G401 (cell line): Measurements from ENCODE around the gene RAF1. TPM values are rescaled to one million over a fixed set of nuclear protein-coding genes. Genes with fewer than 3 reads are reported as not detected.

Source experiments
- DNase-seq: peaks from one replicate; pipeline ENCODE4 v3.0.0-alpha.2; 2015; ENCODE audit warnings: low spot score
- in situ Hi-C: cut with HindIII; loops from 2 replicates; pipeline ENCODE4 v1.10.0; 2016; ENCODE audit warnings: low sequenced_read_pairs, mixed read lengths
- total RNA-seq: library from RNA; depleted of rRNA; stranded (reverse); fragments of >200 nt; shearing (Covaris generic); gene quantifications from 2 replicates; pipeline ENCODE4 v1.2.3, GENCODE V29; 2014

RAF1 gene
- total RNA-seq, 1 experiment from 2014 or later: 84.4 TPM

DNA sequence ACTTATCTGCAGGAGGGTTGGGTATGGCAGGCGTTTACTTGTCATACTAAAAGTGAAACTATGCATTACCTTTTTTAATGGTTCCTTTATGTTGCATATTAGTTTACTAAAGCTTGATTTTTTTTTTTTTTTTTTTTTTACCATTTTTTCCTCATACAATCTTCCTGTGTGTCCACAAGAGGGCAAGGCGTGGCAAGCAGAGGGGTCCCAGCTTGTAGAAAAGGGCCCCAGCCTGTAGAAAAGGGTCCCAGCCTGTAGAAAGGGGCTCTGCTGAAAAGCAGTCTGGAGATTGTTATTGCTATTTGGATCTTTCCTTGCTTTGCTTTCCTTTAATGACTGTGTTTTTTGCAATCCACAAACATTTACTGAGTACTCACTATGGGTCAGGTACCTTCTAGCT lies 85.2 kb downstream of the RAF1 start:
- DNase-seq: no peak
- in situ Hi-C loops: no loop called here

DNA sequence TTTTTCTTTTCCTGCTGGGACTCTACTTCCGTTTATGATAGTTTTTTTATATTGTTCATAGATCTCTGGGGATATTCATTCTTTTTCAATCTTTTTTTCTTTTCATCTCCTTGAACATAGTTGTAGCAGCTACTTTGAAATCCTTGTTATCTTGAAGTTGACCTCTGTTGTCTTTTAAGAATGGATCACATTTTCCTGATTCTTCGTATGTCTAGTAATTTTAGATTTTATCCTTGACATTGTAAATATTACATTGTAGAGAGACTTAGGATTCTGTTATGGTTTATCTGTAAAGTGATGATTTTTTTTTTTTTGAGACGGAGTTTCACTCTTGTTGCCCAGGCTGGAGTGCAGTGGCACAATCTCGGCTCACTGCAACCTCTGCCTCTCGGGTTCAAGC lies 86.5 kb downstream of the RAF1 start:
- DNase-seq: no peak
- in situ Hi-C loops: no loop called here

DNA sequence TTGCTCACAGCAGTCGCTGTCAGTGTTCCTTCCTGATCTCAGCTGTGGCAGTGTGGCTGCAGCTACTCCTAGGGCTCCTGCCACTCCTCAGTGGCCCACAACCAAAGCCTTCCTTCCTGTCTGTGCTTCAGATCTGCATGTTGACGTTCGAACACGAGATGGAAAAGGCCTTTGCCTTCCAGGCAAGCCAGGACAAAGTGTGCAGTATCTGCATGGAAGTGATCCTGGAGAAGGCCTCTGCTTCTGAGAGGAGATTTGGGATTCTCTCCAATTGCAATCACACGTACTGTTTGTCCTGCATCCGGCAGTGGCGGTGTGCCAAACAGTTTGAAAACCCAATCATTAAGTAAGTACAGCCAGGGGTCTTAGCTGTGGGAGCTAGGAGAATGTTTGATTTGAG lies 89.3 kb downstream of the RAF1 start:
- DNase-seq: no peak
- in situ Hi-C loops: no loop called here

DNA sequence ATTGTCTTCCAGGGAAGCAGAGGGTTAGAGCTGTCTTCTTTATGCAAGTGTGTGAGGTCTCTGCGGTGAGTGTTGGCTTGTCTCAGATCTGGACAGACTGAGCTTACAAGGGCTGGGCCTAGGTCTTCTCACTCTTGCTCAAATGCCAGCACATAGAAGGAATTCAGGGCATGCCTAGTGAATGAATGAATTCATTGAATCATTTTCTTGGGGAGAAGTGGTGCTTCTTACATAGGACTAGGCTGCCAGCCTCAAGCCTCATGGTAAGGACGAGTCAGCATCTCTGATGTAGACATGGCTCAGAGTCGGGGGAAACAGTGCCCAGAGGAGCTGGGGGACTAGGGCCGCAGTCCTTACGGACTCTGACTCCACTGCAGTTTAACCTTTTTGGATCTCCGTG lies 89.8 kb downstream of the RAF1 start:
- in situ Hi-C loops: no loop called here
- DNase-seq: no peak

DNA sequence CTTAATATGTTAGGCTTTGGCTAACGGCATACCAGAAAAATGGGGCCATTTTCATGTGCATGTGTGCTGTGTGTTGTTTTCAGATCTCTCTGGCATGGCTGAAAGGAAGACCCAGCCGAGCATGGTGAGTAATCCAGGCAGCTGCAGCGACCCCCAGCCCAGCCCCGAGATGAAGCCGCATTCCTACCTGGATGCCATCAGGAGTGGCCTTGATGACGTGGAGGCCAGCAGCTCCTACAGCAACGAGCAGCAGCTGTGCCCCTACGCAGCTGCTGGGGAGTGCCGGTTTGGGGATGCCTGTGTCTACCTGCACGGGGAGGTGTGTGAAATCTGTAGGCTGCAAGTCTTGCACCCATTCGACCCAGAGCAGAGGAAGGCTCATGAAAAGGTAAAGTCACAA lies 91.9 kb downstream of the RAF1 start:
- in situ Hi-C loops: no loop called here
- DNase-seq: no peak

DNA sequence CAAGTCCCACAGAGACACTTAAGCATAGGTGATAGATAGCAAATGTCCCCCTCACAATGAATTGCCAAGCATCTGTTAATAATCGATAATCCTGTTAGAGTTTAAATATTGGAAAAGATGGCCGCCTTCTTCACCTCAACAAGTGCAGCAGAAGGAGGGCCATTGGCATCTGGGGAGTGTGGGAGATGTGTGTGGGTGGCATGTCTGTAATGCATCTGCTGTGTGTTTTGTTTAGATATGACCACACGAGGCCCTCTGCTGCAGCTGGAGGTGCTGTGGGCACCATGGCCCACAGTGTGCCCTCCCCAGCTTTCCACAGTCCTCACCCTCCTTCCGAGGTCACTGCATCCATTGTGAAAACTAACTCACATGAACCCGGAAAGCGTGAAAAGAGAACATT lies 94.1 kb downstream of the RAF1 start:
- no peak for DNase-seq
- in situ Hi-C loops: no loop called here

DNA sequence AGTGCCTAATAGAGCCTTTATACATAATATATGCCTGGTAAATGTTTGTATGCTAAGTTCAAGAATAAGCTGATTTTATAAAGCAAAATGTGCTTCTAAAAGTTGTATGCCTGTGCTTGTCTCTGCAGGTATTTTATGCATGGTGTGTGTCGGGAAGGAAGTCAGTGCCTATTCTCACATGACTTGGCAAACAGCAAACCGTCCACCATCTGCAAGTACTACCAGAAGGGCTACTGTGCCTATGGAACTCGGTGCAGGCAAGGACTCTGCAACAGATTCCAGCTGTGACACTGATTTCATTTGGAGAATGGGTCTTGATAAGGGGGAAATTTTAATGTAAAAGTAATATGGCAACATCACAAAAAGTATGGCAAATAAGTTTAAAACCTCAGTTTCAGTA lies 95.2 kb downstream of the RAF1 start:
- in situ Hi-C loops: no loop called here
- DNase-seq: peak; percentile 56

DNA sequence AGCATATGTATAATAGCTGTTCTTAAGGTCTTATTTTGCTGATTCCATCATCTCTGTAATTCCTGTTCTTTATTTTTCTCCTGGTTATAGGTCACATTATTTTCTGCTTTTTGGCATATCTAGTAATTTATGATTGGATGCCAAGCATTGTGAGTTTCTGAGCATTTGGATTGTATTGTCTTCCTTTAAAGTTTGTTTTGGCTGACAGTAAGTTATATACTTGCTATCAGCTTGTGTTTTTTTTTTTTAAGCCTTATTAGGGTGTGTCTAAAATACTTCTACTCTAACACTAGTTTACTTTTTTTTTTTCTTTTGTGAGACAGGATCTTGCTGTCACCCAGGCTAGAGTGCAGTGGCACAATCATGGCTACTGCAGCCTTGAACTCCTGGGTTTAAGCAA lies 96.9 kb downstream of the RAF1 start:
- in situ Hi-C loops: no loop called here
- no peak for DNase-seq

DNA sequence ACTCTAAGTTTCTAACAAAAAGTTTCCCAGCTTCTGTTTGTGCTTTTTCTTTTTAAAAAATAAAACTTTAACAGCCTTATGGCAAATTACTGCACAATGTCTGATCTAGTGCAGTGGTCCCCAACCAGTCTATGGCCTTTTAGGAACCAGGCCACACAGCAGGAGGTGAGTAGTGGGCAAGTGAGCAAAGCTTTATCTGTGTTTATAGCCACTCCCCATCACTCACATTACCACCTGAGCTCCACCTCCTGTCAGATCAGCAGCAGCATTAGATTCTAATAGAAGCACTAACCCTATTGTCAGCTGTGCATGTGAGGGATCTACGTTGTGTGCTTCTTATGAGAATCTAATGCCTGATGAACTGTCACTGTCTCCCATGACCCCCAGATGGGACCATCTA lies 101.5 kb downstream of the RAF1 start:
- DNase-seq: no peak
- in situ Hi-C loops: no loop called here

DNA sequence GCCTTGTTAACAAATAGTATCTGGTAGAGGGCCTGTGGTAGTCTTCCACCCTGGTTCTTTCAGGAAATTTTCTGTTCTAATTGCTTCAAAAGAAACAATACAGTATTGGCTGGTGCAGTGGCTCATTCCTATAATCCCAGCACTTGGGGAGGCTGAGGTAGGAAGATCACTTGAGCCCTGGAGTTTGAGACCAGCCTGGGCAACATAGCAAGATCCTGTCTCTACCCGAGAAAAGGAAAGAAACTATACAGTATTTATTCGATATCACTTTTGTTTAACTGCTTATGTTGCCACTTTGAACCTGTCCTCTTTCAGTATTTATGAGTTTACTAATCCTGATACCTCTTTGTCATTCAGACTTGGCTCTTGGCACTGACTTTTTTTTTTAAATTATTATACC lies 102.5 kb downstream of the RAF1 start:
- in situ Hi-C loops: no loop called here

DNA sequence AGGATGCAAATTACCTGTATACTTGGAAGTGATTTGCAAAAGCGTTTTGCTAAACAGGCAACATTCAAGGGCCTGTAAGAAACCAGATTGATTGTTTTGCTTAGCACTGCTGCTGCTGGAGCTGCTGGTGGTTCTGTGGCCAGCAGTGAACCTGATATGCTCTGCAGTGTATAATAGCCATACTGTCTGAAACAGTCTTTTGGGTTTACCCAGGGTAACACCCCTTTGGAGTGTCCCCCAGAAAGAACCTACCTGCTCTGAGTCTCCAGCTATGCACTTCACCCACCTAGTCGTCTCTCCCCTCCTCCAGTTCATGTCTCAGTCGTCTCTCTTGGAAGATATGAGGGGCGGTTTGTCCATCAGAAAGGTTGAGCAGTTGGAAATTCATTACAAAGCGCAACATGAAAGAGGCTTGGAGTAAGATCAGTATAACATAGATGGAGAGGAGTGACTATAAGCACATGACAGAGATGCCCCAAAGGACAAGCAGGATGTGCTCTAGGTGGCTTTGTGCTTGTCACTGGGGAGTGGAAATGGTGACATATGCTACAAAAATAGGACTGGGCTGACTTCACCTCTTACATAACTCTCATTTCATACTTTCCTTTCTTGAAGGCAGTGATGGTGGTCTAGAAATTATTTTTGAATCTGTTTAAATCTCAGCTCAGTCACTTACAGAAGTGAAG lies 103.3 kb downstream of the RAF1 start:
- in situ Hi-C loops: no loop called here
- DNase-seq: peak; percentile 89

More for the DNA sequence above, 102.5 kb downstream of the RAF1 start:
- DNase-seq: no peak

DNA sequence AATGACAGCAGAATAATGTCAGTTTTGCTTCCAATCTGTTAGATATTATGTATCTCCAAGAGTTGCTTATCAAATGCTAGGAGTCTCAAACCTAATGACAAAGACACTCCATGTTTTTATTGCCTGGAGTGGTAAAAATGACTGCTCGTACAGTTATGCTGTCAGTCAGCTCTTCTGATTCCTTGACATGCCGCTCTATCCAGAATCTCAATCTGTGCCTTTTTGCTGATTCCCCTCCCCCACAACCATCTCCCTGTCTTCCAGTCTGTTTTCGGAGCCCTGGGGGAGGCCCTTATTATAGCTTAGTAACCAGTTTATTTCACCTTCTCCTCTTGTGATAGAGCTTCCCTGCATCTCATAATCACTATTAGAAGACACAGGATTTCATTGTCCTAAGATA lies 104.4 kb downstream of the RAF1 start:
- in situ Hi-C loops: no loop called here

DNA sequence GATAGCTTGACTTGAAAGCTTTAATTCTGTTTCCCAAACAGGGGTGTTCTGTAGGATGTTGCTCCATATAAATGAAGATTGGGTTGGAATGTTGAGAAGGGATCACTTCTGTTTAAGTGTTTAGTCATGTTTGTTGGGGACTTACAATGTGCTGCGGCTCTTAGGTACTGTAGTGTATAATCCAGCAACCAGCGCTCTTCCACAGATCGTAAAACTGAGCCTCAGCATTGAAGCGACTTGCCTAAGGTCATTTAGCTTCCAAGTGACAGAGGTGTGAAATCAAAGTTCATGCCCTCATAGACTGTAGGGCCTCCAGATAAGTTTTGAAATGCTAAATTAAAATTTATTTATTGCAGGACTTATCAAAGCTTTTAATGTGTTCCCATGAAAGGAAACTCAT lies 105.2 kb downstream of the RAF1 start:
- in situ Hi-C loops: no loop called here
- DNase-seq: no peak

More for the DNA sequence above, 104.4 kb downstream of the RAF1 start:
- peak; percentile 63 for DNase-seq

DNA sequence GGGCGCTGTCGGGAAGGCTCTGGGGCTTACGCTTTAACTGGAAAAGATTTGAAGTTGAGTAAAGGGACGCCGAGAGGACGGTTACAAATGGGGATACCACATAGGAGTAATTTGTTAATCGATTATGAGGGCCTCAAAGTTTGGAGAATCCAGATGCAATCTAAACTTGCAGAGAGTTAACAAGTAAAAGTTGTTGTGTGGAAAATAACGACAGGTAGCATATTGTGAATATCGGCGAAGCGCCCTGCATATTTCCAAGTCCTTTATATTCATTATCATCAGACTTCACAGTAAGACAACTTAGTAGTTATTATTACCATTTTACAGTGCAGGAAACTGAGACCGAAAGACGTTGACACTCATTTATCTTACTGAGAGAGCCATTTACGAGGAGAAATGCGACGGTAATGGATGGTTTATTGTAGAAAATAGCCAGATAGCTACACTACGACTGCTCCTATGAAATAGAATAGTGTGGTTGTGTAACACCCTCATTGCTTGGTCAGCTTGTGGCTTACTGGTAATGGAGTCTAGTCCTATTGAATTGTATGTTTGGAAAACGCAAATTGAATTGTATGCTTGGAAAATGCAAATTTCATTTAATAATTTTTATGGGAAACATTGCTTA lies 106.3 kb downstream of the RAF1 start:
- in situ Hi-C loops: no loop called here
- peak; percentile 43 for DNase-seq

DNA sequence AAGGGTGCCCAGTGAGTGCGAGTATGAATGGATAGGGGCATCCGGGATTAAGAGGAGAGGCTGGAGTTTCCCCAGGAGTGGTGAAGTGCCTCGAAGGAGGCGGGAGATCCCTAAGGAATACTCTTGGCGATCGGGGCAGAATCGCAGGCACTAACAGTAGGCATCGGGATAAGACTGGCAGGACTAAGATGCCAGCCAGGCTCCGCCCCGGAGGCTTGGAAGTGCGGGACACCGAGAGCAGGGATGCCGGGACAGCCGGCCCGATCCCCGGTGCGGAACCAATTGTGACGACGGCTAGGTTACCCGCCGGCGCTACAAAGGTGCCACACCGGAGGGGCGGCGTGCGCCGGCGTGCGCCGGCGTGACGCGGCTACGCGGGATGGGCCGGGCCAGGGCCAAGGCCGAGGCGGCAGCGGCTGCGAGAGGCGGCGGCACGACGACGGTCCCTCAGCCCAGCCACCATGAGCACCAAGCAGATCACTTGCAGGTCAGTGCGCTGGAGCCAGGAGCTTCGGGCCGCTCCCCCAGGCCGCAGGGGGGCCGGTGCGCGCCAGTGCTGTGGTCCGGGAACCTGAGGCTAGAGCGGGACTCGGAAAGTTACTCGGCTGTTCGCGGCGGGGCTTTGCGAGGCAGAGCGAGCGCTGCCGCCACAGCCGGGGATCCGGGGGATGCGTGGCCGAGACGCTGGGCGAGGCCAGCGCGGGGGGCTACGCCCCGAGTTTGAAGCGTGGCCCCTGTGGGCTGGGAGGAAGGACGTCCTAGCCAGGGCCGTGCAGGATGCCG lies 107.0 kb downstream of the RAF1 start, which contains the start of gene MKRN2:
TSS of gene MKRN2 (plus strand) at position 398 of the 783 bp plus-strand sequence. CDS start at position 462, 64 bp downstream.
- peak; percentile 90 for DNase-seq
- in situ Hi-C loops: no loop called here

DNA sequence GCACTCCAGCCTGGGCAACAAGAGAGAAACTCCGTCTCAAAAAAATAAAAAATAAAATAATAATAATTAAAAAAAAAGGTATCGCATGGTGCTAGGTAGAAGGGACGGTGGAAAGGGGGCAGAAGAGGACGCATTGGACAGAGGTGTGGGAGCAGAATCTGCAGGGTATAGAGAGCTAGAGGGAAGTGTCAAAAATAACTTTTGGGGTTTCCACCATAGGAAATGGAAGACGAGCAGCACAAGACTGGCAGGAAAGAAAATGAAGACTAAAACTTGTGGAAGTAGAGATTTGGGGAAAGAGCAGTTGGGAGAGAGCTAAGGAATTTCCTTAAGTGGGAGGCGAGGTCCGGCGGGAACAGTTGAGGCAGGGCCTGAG lies 107.6 kb downstream of the RAF1 start:
- in situ Hi-C loops: no loop called here
- no peak for DNase-seq

DNA sequence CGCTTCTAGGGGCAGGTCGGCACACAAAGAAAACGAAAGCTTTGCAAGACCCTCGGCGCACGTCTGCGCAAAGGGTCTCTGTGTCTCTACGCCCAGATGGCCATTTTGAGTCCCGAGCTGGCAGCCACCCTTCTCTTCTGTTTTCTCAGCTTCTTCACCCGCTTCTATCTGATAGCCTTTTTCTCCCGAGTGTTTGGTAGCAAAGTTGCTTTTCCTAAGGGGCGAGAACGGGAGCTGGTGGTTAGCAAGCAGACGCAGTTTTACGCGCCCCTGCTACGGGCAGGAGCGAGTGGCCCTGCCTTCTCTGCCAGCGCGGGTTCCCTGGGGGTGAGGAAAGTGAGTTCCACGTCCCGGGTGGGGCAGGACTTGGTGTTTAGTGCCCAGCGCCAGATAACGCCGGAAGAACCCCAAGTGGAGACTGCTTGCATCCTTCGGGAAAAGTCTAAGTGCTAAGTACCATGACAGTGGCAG lies 110.0 kb downstream of the RAF1 start:
- DNase-seq: peak; percentile 62
- in situ Hi-C loops: no loop called here

DNA sequence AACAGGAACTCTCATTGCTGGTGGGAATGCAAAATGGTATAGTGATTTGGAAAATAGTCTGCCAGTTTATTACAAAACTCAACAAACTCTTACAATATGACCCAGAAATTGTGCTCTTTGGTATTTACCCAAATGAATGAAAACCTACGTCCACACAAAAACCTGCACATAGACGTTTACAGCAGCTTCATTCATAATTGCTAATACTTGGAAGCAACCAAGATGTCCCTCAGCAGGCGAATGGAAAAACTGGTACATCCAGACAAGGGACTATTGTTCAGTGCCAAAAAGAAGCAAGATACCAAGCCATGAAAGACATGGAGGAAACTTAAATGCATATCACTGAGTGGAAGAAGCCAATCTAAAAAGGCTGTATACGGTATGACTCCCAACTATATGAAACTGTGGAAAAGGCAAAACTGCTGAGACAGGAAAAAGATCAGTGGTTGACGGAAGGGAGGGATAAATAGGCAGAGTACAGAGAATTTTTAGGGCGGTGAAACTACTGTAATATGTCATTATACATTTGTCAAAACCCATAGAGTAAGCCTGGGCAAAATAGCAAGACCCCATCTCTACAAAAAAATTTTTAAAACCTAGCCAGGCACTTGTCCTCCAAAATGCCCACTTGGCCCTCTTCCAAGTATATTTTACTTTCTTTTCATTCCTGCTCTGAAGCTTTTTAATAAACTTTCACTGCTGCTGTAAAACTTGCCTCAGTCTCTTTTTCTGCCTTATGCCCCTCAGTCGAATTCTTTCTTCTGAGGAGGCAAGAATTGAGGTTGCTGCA lies 113.8 kb downstream of the RAF1 start:
- in situ Hi-C loops: no loop called here
- DNase-seq: no peak

DNA sequence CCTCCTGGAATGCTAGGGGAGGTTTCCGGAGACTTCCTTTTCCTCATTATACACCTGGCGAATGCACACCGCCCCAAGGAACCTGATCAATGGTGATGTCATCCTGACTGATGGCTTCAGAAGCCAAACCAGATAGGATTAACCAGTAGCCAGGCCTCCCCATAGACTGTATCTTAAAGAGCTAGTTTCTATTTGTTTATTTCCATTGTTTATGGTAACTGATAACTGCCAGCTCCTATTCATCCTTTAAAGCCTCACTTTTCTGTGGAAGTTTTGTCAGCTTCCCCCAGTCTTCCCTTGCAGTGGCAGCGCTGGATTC lies 118.5 kb downstream of the RAF1 start, which contains the start of gene MKRN2OS:
TSS of gene MKRN2OS (minus strand) at position 27 of the 319 bp plus-strand sequence. CDS start 35 bp downstream, outside the sequence.
- in situ Hi-C loops: no loop called here
- peak; percentile 90 for DNase-seq
